GM20431 (cell line): ENCODE data around the gene NBEA.
"Not testable (repeated sequence)": the region's sequence is repeated elsewhere in the genome, so short reads cannot be mapped to it uniquely, and the experiment has no call there.

Experiments
- in situ Hi-C: fragments of 300-500 bp; cut with MseI, MboI; formaldehyde crosslinking; loops from one replicate; pipeline ENCODE4 v1.15.0; 2020; ENCODE audit warnings: low sequenced_read_pairs; ENCODE audit not compliant: unreplicated experiment

The NBEA gene

DNA sequence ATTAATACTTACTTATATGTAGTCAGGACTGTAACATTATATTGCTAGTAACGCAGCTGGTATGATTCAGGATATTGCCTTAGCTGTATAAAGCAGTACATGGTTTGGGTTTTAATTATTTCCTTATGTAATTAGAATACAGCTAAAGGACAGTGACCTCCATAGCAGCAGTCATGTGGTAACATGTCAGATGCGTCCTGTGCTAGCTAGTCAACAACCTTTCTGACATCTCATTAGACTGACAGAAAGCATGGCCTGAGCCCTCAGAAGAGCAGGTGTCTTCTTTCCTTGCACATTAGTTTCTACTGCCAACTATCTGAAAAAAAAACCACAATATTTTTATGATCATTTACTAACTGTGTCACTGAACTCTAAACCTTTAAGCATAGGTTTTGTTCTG lies 412.2 kb downstream of the NBEA start:
- in situ Hi-C loops: no loop called here

DNA sequence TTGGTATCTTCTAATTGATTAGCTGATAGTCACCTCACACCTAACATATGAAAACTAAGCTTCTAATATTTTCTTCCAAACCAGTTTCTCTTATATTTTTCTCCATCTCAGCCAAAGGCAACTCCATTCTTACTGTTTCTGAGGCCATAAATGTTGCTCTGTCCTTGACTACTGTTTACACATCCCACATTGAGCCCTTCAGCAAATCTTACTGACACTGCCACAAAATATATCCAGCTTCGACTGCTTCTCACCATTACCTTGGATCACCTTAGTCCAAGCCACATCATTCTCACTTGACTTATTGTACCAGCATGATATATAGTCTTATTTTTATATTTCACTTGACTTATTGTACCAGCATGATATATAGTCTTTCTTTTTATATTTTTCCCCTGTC lies 412.8 kb downstream of the NBEA start:
- in situ Hi-C loops: no loop called here

DNA sequence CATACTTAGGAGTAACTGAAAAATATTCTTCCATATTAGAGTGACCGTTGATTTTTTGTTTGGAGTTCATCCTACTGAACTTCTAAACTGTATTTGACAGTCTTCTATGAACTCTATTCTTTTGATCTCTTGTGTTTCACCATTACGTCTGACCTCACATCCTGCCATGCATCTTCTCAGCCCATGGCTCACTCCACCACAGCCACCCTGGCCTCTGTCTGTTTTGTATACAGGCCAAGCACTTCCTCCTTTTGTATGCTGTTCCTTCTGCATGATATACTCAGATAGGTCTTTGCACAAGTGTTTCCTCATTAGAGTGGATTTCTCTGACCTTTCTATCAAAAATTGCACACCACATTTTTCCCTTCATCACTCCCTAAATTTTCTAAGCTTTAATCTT lies 414.5 kb downstream of the NBEA start:
- in situ Hi-C loops: no loop called here

- in situ Hi-C loops: no loop called here
Measured at GRCh38 chr13:35365883-35366282, 423.8 kb downstream of the NBEA start.

DNA sequence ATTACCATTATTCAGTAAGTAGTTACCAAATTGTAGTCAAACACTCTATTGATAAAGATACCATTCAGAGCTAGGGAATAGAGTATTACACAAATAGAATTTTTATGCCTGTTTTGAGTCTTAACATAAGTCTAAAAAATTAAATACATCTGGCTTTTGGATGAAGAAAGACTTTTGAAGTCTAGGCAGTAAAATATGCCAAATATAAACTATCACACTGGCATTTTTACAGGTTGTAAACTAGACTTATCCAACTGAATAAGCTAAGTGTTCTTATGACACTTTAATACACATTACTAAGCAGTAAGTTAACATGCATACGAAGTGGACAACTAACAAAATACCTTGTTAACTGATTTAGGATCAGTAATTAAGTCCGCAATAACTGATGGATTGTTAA lies 425.5 kb downstream of the NBEA start:
- in situ Hi-C loops: no loop called here

GRCh38 chr13:35378939-35379338 lies 436.9 kb downstream of the NBEA start:
- in situ Hi-C loops: no loop called here

- in situ Hi-C loops: no loop called here
Measured at GRCh38 chr13:35379663-35380062, 437.6 kb downstream of the NBEA start.

DNA sequence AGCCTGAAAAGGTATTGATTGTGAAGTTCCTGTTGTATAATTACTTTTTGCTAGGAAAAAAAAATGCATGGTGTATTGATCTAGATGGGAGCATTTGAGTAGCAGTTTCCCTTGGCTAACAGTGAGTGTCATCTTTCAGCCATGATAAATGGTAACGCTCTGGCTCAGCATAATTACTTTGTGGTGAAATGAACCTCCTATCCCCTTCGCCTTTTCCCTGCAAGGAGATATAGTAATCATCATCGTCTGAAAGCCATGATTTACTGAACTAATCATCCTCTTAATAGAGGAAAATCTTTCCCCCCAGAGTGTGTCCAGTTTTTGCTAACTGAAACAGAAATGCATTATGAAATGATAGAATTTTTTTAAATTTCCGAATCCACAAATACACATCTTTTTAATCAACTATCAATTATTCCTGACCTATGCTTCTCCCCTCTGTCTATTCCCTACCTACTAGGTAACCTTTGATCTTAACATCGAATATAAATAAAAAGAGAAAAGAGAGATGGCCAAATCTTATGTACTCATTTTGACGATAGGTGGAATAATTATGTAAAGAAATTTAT lies 445.7 kb downstream of the NBEA start:
- in situ Hi-C loops: no loop called here

GRCh38 chr13:35388441-35389355 lies 446.6 kb downstream of the NBEA start:
- in situ Hi-C loops: no loop called here

GRCh38 chr13:35389535-35389934 lies 447.5 kb downstream of the NBEA start:
- in situ Hi-C loops: no loop called here

- in situ Hi-C loops: no loop called here
Measured at GRCh38 chr13:35392768-35393167, 450.7 kb downstream of the NBEA start.

- in situ Hi-C loops: no loop called here
Measured at GRCh38 chr13:35393886-35394285, 451.8 kb downstream of the NBEA start.

DNA sequence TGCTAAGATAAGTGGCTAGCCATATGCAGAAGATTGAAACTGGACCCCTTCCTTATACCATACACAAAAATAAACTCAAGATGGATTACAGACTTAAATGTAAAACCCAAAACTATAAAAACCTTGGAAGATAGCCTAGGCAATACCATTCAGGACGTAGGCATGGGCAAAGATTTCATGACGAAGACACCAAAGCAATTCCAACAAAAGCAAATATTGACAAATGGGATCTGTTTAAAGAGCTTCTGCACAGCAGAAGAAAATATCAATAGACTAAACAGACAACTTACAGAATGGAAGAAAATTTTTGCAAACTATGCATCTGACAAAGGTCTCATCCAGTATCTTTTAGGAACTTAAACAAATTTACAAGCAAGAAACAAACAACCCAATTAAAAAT lies 466.2 kb downstream of the NBEA start:
- in situ Hi-C loops: not testable (repeated sequence)

DNA sequence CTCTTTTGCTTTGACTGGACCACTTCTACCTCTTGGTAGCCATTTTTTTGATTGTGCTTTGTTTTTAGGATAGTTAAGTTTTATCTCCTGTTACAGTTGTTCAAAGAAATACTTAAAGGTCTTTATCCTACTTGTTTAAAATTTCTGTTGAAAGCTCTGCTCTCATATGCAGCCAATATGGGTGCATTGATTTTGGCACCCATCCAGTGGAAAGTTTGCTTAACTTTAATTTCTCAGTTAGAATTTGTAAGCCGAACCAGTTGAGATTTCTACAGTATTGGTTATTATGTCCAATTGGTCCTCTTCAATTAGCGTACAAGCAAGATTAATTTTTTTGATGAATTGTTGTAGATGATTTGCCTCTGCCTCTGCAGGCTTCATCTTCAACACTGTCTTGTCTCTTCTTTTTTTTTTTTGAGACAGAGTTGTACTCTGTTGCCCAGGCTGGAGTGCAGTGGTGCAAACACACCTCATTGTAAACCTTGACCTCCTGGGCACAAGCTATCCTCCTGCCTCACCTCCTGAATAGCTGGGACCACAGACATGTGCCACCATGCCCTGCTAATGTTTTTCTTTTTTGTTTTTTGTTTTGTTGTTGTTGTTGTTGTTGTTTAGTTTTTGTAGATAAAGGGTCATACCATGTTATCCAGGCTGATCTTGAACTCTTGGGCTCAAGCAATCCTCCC lies 469.1 kb downstream of the NBEA start:
- in situ Hi-C loops: no loop called here

DNA sequence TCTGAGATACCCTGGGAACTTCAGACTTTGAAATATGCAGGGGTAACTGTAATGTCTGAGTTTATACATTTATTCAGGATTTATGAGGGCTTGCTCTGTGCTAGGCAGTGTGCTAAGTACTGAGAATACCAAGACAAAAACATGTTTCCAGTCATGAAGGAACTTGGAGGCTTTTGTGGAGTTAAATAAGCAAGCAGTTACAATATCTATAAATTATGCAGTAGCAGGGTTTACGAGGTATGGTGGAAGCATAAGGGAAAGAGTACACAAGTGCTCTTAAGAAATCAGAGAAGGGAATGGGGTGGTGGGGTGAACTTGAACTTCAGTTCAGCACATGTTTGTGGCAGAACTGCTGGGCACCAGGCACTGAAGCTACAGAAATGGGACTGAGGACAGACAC lies 506.4 kb downstream of the NBEA start:
- in situ Hi-C loops: no loop called here

GRCh38 chr13:35449821-35450220 lies 507.8 kb downstream of the NBEA start:
- in situ Hi-C loops: no loop called here

DNA sequence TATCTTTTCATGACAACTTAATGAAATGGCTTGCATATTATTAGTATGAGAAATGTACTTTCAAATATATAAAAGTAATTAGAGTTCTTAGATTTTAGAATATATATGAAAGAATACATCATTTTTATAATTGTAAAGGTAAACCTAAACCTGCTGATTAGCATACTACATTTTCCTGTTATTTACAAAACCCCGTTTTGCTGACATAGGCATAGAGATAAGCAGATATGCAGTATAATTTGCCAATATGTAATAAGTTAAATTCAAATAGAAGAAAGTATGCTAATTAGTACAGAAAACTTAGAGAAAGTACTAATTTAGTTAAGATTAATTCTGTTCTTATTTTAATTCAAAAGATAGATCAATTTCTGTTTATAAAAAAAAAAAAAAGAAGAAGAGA lies 513.0 kb downstream of the NBEA start:
- in situ Hi-C loops: no loop called here

DNA sequence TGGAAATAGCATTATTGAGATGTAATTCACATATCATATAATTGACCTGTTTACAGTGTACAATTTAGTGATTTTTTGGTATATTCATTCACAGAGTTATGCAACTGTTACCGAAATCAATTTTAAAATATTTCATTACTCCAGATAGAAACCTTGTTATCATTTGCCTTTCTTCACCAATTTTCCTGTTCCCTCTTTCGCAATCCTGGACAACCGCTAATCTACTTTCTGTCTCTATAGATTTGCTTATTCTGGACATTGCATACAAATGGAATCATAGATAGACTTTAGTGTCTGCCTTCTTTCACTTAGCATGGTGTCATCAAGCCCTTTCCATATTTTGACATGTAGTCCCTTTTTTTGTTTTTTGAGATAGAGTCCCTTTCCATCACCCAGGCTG lies 515.2 kb downstream of the NBEA start:
- in situ Hi-C loops: no loop called here

DNA sequence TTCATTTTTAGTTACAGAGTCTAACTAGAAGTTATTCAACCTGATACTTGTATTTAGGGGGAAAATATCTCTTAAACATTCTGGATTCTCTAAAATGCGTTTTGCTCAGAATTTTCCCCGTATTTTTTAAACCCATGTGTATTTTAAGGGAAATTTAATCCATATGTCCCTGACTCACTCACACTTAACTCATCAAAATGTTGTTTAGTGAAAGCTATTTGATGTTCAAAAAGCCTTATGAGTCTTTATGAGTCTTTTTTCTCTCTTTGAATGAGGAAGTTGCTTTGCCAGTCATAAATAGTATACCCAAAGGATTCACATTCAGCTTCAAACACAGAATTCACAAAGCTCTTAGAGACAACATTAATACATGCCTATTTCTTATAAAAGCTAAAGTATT lies 518.0 kb downstream of the NBEA start:
- in situ Hi-C loops: no loop called here

DNA sequence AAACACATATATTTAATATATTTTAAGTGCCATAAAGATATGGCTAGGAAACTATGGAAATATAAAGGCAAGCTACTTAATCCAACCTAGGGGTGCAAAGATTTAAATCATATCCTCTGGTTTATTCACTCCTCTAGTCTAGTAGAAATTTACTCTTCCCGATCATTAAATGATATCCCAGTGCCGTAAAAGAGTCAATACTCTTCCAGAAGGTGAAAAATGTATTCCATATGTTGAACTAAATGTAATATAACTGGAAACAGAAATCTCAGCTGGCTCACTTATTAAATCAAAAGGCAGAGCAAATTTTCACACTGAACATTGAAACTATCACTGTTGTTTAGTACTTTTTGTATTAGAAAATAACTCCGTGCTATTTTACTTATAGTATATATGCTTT lies 523.3 kb downstream of the NBEA start:
- in situ Hi-C loops: no loop called here

- in situ Hi-C loops: no loop called here
Measured at GRCh38 chr13:35468195-35468594, 526.1 kb downstream of the NBEA start.
